Stimulated activated CD8-positive, alpha-beta memory T cell treated with anti-CD3 and anti-CD28 coated beads, Interleukin-2, amount 100 ng/mL, for 48 hours (primary cell): ENCODE results near the gene ANKDD1B.
A peak's percentile ranks its signal among the peaks of the same experiment; 100 is the strongest.
"Not testable (repeated sequence)": the region's sequence is repeated elsewhere in the genome, so short reads cannot be mapped to it uniquely, and the experiment has no call there.

ENCODE experiments used
- DNase-seq, 2 donors: peaks; one replicate each; pipeline ENCODE4 v3.0.0-alpha.2; 2020; ENCODE audit warnings: low read depth in 2 of 2

The ANKDD1B gene

DNA sequence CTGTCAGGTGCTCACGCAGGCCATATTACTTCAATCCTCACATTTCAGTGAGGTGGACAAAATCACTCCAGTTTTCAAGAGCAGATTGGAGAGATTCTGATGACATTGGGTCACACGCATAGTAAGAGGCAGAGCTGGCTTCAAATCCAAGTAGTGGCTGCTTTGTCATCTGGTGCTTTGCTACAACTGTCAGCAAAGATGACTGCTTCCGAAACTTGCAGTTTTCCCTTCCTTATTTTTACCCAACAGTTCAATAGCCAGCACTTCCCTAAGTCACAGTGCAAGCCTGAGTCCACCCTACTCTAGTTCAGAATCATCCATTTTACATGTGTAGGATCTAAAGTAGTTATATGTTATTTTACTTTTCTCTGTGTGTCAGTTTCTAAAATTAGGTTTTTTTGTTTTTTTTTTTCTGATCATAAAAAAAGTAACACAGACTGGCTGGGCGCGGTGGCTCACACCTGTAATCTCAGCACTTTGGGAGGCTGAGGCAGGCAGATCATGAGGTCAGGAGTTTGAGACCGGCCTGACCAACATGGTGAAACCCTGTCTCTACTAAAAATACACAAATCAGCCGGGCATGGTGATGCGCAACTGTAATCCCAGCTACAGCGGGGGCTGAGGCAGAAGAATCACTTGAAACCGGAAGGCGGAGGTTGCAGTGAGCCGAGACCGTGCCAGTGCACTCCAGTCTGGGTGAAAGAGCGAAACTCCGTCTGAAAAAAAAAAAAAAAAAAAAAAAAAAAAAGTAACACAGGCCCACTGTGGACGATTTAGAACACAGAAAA is 49.6 kb downstream of the ANKDD1B start:
- no peak for DNase-seq

DNA sequence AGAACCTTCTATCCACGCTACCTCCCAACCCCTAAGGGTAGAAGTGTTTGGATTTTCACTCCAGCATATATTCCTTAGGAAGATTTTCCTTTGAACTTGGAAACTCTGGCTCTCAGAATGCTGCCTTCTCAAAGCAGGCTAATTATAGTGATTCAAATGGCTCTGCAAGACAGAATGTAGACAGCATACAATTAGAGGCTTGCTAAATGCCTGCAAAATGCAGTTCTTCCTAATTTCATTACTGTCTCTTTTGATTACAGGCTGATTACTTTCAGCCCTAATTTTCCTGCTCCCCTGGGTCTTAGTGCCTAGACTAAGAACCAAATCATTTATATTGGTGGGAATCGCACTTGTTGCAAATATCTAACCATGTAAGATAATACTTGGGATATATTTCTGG is 50.8 kb downstream of the ANKDD1B start:
- no peak for DNase-seq

DNA sequence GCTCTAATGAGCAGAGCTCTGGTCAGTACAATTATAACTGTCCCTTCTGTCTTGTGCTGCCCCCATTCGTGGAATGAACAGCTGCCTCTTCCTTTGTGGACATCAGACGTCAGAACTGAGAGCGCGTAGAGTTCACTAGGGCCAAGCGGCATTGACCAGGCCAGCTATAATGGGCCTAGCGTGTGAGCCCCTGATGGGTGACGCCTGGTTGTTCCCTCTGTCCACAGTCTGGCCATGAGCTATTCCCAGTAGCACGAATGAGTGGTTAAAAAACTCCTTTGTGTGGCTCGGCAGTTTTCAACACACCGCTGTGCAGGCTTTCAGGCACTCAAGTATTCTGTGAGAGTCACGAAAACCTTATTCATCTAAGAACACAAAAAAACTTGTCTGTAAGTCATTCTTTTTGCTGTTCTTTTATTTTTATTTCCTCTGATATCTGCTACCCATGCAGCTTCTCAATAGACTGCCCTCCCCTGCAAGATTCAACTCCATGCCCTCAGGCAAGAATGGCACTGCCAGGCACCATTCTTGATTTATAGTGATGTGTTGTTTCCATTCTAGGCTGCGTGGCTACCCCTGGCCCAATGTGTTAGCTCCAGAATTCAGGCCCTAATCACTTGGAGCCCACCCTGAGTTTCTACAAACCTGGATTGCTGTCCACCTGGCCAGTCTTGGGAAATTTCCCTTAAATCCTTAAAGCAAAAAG is 52.5 kb downstream of the ANKDD1B start:
- no peak for DNase-seq

DNA sequence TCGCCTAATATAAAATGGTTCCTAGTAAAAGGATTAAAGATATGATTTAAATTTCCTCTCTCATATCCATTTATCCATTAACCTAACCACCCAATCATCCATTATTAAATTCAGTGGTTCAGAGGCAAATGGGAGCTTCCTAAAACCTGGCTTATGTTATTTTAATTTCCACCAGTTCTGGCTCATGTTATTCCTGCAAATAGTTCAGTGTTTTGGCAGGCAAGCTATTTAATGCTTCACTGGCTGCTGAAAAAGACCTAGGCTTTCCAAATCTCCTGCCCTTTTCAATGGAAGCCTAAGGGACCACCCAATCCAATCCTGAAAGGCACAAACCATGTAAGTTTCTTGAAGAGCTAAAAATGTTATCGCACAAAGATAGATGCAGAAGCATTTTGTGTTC is 53.7 kb downstream of the ANKDD1B start:
- no peak for DNase-seq

DNA sequence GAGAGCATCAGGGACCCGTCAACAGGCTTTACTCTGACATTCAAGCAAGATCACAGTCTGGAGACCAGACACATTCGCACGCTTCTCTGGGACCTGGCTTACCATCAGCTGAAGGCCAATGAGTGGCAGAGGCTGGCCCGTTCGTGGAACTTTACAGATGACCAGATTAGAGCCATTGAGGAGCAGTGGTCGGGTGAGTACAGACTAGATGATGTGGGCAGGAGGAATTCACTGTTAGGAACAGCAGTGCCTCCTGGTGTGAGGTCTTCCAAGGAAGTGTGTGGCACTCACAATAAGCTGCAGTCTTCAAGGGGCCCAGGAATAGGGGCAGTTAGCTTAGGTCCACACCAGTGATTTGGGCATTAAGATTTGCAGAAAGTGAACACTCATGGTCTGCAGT is 55.5 kb downstream of the ANKDD1B start:
- no peak for DNase-seq

DNA sequence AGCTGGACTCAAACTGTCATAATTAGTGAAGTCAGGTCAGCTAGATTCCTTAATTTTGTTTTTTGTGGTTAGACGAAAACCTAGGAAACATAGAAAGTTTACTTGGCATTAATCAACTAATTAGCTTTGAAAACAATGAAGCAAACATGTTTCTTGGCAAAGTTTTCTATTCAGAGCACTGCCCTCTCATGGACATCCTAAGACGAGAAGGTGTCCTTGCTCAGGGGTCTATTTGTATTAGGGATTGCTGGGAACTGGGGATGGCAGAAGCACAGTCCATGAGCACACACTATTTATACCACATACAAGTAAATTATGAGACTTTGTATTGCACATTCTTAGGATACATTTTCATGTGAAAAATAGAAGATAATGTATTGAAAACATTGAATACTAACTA is 56.3 kb downstream of the ANKDD1B start:
- DNase-seq: no peak

DNA sequence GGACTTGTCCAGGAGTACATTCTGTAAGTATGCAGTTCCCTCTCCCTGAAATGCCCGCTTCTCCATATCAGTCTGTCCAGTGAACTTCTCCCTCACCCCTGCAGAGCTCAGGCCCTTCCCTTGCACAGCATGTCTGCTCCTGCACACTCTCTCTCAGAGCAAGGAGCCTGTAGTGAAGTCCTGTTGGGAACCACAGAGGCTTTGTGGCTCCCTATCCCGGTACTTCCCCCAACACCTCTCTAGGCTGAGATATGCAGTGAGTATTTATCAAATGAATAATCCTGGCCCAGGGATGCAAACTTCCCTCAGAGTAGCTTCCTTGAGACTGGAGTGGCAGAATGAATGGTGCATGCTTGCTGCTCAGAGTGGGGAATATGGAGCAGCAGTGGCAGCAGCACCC is 57.2 kb downstream of the ANKDD1B start:
- DNase-seq: no peak

DNA sequence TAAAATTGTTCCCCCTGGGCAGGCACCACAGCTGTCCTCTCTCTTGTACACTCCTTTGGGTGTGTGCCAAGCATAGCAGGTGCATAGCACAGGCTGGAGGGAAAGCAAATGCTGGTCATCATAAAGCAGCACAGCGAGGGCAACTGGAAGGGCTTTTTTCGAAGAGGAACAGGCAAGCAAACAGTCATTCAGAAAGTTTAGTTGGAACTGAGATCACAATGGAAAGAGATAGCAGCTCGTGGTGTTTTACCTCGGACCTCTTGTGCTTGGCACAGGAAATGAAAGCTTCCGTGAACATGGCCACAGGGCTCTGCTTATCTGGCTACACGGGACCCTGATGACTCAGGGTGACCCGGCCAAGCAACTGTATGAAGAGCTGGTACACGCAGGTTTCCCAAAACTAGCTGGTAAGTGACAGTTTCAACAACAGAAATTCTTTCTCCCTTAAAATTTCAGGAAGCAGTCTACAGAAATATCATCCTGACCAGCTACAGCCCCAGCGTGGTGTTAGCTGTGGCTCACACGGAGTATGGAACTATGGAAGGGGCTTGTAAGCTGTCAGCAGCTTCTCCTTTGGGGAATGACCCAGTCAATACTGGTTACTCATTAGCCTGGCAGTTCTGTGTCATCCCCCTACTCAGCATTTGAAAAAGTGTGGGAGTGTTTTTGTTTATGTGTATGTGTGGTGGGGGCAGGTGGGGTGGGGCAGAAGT is 57.9 kb downstream of the ANKDD1B start:
- peak; percentile 45 to 53 for DNase-seq

DNA sequence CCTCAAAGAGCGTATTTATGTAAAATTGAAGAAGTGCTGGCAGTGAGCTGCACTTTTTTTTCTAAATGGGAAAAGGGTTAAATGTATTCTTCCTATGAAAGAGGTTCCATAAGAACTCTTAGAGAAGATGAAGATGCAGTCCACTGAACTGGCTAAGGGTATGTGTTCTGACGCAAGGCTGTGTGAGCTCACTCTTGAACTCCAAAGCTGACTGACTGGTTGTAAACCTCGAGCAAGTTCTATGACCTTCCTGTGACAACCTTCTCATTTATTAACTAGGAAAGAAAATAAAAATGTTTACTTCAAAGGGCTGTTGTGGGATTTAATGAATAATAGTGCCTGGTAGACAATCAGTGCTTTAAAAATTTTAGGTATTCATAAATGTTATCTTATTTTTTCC is 59.3 kb downstream of the ANKDD1B start:
- DNase-seq: no peak

DNA sequence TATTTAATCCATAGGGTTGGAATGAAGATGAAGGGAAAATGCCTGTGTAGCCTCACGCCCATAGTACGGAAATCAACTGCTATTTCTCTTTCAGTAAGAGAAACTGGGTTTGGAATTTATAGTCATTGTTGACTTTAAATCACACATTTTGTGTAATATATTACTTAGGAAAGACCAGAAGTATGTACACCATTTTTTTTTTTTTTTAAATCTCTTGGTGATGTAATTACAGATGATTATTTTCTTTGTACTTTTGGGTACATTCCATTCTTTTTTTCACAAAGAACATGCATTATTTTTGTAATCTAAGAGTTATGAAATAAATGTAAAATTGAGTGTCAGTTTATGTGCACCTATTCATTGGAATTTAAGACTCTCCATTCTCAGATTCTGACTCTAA is 60.3 kb downstream of the ANKDD1B start:
- no peak for DNase-seq

DNA sequence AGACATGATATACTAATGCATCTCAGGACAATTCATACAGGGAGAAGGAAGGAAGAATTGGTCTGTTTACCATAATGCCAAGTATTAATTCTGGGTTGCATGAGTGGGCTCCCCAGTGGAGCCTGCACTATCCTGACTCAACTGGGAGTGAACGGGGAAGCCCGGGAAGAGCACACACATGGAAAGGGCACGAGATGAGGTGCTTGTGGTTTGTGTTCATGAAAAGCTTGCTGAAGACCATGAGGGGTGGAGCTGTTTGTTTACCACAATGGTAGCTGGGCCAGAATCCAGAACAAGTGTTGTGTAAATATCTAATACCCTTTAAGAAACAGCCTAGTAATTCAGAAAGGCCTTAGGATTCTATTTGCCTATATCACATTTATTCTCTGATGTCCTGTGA is 61.4 kb downstream of the ANKDD1B start:
- no peak for DNase-seq

DNA sequence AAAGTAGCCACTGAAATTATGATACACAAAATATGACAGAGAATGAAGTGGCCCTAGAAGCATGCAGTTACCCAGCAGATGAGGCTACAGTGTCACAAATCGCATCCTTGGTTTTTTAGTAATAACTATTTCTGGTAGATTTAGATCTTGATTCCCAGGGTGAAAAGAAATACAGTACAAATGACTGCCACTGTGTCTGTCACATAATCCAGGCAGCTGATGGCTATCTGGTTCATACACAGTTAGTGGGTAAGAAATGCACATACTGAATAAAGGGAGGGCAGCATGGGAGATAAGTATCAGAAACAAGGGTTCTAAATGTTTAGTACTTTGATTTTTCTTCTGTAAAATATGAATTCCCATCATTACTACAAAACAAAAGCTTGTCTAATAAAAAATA is 64.5 kb downstream of the ANKDD1B start:
- DNase-seq: no peak

DNA sequence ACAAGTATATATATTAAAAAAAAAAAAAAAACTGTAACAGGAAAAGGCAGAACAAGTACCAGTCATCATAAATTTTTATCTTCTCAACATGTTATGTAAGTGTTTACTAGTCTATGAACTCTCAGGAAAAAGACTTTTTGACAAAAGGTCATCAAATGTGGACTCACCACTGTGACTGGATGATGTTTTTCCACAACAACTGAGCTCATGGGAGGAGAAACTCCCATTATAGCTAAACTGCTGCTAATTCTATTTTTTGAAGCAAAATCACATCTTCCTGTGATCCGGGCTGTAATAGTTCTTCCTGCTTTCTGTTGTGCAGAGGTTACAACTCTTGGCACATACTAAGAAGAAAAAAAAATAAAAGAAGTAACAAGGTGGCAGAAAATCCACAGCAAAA is 66.4 kb downstream of the ANKDD1B start:
- DNase-seq: no peak

DNA sequence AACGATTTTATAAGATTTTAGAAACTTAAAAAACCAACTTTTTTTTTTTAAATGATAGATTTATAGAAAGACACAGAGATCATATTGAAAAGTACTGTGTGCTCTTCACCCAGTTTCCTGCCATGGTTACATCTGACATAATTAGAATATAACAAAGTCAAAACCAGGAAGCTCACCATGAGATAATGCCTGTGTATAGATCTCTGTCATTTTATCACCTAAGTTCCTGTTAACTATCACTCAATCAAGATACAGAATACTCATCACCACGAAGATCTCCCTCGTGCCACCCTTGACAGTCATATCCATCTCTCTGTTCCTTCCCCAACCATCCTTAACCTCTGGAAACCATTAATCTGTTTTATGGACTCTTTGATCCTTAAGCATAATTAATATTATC is 66.9 kb downstream of the ANKDD1B start:
- DNase-seq: no peak

DNA sequence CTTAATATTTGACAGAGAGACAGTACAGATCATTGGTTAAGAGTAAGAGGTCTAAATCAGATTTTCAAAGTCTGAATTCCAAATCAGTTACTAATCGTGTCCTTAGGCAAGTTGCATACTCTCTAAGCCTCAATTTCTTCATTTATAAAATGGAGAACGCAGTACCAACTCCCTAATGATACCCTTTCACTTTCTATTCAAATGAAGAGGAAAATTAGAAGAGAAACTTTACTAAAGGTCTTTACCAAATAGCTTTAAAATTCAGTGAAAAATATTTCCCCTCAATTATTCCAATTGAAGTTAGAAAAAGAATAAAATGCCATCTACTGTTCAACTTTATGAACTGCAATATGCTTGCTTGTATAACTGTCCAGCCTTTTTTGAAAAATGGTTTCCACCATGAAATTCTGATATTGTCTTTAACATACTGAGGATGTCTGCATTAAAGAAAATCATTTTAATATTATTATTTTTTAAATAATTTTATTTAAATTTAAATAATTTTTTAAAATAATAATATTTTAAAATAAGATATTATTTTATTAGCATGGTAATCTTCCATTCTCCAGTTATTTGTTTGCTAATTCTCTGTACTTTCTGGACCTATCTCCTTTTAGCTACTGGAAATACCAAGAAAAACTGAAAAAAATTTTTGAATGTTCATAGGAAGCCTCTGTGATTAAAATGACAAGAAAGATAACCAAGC is 70.0 kb downstream of the ANKDD1B start:
- DNase-seq: no peak

DNA sequence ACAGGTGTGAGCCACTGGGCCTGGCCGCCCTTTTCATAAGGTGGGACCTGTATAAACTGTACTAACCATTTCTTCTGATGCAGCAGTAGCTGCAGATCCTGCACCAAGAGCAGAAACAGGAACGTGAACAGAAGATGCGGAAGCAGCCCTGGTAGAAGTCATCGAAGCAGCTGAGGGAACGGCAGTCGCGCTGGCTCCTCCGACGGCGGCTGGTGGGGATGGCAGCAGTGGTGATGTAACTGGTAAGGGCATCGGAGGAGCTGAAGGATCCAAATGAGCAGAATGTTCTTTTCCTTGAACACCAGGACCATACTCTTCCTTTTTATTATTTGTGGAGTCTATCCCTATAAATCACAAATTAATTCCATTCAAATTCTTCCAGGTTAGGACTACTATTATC is 73.9 kb downstream of the ANKDD1B start:
- DNase-seq: no peak

DNA sequence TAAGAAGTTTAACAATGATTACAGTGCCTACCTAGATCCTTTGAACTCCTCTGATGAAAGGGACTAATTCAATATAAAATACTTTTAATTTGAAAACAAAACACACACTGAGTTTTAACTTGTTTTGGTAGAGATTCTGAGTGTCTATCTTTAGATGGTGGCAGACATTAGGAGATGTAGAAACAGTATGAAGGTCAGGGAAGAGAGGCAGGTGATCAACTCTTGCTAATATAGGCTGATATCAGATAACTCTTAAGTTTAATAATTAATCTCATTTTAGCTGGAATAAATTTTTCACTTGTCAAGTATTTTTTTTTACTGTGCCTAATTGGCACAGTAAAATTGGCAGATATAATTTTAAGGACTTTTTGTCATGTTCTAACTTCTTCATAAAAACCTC is 75.2 kb downstream of the ANKDD1B start:
- no peak for DNase-seq

DNA sequence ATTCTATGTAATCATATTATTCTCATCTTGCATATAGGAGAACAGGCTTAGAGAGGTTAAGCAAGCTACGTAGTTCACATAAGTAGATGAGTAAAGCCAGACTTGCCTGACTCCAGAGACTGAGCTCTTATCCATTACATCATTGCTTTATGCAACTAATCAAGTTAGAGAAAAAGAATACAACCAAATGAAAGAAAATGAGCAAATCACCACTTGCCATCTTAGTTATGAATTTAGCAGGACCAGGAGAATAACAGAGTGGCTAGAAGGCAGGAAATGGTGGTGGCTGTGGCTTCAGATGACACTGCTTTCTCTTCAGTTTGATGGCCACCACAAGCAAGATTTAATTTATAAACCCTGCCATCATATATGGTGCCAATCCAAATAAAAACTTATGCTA is 79.4 kb downstream of the ANKDD1B start:
- DNase-seq: no peak

DNA sequence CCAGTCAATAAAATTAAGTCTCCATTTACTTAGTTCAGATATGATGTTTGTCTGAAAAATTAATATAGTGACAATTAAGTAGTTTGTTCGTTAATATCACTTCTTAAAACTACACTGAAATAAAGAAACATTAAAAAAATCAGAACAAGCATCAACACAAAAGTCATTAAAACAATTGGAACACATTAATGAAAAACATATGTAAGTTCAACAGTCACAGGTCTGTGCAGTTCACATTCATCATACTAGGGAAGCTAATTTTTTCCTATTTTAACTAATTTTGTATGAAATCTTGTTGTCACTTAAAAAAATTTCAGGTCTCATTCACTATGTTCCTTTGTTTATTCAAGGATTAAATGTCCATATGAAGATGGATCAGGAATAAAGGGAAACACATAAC is 83.5 kb downstream of the ANKDD1B start:
- DNase-seq: no peak

DNA sequence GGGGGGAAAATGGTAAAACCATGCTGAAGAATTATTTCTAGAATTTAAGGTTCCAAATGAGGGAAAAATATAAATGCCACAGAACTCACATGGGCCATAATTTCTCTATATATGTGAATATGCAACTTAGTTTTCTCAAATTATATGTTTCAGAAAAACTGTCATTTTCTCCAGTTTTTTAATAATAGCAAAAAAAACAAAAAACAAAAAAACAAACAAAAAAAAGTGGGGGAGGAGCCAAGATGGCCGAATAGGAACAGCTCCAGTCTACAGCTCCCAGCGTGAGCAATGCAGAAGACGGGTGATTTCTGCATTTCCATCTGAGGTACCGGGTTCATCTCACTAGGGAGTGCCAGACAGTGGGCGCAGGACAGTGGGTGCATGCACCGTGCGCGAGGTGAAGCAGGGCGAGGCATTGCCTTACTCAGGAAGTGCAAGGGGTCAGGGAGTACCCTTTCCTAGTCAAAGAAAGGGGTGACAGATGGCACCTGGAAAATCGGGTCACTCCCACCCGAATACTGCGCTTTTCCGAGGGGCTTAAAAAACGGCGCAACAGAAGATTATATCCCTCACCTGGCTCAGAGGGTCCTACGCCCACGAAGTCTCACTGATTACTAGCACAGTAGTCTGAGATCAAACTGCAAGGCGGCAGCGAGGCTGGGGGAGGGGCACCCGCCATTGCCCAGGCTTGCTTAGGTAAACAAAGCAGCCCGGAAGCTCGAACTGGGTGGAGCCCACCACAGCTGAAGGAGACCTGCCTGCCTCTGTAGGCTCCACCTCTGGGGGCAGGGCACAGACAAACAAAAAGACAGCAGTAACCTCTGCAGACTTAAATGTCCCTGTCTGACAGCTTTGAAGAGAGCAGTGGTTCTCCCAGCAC is 84.5 kb downstream of the ANKDD1B start:
- not testable (repeated sequence) for DNase-seq

DNA sequence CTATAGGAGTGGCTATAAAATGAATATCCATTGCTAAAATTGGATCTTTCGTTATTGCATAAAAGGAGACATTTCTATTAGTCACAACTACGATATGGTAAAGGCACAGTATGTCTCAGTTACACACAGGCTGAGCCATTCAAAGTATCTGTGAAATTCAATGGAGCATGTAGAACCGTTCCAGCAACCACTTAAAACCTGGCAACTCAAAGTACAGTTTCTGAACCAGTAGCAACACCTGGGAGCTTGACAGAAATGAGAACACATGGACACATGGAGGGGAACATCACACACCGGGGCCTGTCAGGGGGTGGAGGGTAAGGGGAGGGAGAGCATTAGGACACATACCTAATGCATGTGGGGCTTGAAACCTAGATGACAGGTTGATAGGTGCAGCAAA is 90.6 kb downstream of the ANKDD1B start:
- no peak for DNase-seq
